OCI-LY3 (cell line): ENCODE data around the gene KIAA0319L.

Experiments
- H2AFZ ChIP-seq: fragments of 200-600, 300-600 bp; shearing (Covaris generic); 2 replicates; pipeline ENCODE4 v1.6.0; 2014; ENCODE audit warnings: antibody characterized with exemption, low read depth, low read length
- H3K27ac ChIP-seq: fragments of 200-600, 300-600 bp; sonication (generic); 2 replicates; pipeline ENCODE4 v1.5.1; 2014; ENCODE audit warnings: mild to moderate bottlenecking, low read length, moderate library complexity, mixed read lengths
- H3K27me3 ChIP-seq: fragments of 200-600, 300-600 bp; sonication (generic); 2 replicates; pipeline ENCODE4 v1.6.1; 2014; ENCODE audit warnings: low read depth, low read length, mixed read lengths
- H3K36me3 ChIP-seq: fragments of 200-600, 300-600 bp; sonication (generic); replicated peaks from 2 replicates; pipeline ENCODE3; 2014; ENCODE audit warnings: low read depth, low read length, mixed read lengths
- H3K4me1 ChIP-seq: fragments of 300-600, 200-600 bp; sonication (generic); 2 replicates; pipeline ENCODE4 v1.6.1; 2014; ENCODE audit warnings: low read length, mixed read lengths
- H3K4me2 ChIP-seq: fragments of 200-600, 300-600 bp; sonication (generic); 2 replicates; pipeline ENCODE4 v1.6.1; 2014; ENCODE audit warnings: low read length, mixed read lengths
- H3K4me3 ChIP-seq: fragments of 300-600, 200-600 bp; sonication (generic); 2 replicates; pipeline ENCODE4 v1.5.1; 2014; ENCODE audit warnings: antibody characterized with exemption, mild to moderate bottlenecking, low read length, moderate library complexity
- H3K79me2 ChIP-seq: fragments of 300-600, 200-600 bp; shearing (Covaris generic); 2 replicates; pipeline ENCODE4 v1.6.1; 2014; ENCODE audit warnings: mild to moderate bottlenecking, low read length, mixed read lengths
- H3K9ac ChIP-seq: fragments of 300-600, 200-600 bp; shearing (Covaris generic); 2 replicates; pipeline ENCODE4 v1.6.0; 2014; ENCODE audit warnings: mild to moderate bottlenecking, low read length, moderate library complexity
- H3K9me3 ChIP-seq: fragments of 200-600, 300-600 bp; shearing (Covaris generic); 2 replicates; pipeline ENCODE4 v1.6.1; 2014; ENCODE audit warnings: low read length, mixed read lengths; ENCODE audit not compliant: insufficient read depth
- H4K20me1 ChIP-seq: fragments of 200-600, 300-600 bp; sonication (generic); 2 replicates; pipeline ENCODE4 v1.6.1; 2016; ENCODE audit warnings: low read length, mixed read lengths; ENCODE audit not compliant: insufficient read depth
- EZH2phosphoT487 ChIP-seq: fragments of 200-600 bp; shearing (Covaris generic); IDR thresholded peaks from 2 replicates; pipeline ENCODE4 v1.6.1; 2018; ENCODE audit warnings: antibody characterized with exemption, mixed run types, low read depth
- TF ChIP-seq, protein P1 (sequence below): fragments of 200-600, 300-600 bp; sonication (generic); IDR thresholded peaks from 2 replicates; pipeline ENCODE4 v1.5.1; 2014; ENCODE audit warnings: antibody characterized with exemption, low read length, low read depth

Gene KIAA0319L

DNA sequence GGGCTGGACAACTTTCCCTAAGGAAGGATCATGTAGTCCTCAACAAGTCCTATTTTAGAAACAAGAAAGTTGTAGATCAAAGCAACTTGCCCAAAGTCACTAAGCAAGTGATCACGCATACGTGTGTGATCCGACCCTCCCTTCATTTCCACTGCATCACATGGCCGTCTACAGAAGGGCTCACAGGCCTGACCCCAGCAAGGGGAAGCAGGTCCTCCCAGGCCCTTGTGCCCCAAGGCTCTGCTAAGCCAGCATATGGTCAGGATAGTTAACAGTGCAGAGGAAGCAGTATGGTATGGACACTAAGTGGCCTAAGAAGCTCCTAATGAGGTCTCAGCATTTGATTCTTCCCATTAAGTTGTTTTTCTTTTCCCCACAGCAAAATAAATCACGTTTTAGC is 40.7 kb upstream of the KIAA0319L start:
- H2AFZ ChIP-seq = no peak overlapping the region
- no peaks in the 10 kb centered on the region for H3K27me3 ChIP-seq
- H3K4me3 ChIP-seq = no peak overlapping the region
- H3K9ac ChIP-seq = no peak overlapping the region
- no peak overlapping the region for H3K27ac ChIP-seq
- peaks cover 2% of the 10 kb centered on the region for H3K36me3 ChIP-seq
- H3K4me1 ChIP-seq = no peaks in the 10 kb centered on the region
- H4K20me1 ChIP-seq = no peaks in the 10 kb centered on the region
- TF ChIP-seq, protein P1, sequence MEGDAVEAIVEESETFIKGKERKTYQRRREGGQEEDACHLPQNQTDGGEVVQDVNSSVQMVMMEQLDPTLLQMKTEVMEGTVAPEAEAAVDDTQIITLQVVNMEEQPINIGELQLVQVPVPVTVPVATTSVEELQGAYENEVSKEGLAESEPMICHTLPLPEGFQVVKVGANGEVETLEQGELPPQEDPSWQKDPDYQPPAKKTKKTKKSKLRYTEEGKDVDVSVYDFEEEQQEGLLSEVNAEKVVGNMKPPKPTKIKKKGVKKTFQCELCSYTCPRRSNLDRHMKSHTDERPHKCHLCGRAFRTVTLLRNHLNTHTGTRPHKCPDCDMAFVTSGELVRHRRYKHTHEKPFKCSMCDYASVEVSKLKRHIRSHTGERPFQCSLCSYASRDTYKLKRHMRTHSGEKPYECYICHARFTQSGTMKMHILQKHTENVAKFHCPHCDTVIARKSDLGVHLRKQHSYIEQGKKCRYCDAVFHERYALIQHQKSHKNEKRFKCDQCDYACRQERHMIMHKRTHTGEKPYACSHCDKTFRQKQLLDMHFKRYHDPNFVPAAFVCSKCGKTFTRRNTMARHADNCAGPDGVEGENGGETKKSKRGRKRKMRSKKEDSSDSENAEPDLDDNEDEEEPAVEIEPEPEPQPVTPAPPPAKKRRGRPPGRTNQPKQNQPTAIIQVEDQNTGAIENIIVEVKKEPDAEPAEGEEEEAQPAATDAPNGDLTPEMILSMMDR = no peak
- no peak for TF ChIP-seq EZH2phosphoT487
- no peaks in the 10 kb centered on the region for H3K79me2 ChIP-seq
- no peak overlapping the region for H3K4me2 ChIP-seq
- H3K9me3 ChIP-seq = no peaks in the 10 kb centered on the region

- H3K9ac ChIP-seq = no peak overlapping the region
- H3K4me2 ChIP-seq = no peak overlapping the region
- no peaks in the 10 kb centered on the region for H3K27me3 ChIP-seq
- no peaks in the 10 kb centered on the region for H3K79me2 ChIP-seq
- H3K4me1 ChIP-seq = no peaks in the 10 kb centered on the region
- no peak overlapping the region for H3K4me3 ChIP-seq
- H3K9me3 ChIP-seq = no peaks in the 10 kb centered on the region
- H3K36me3 ChIP-seq = no peaks in the 10 kb centered on the region
- H2AFZ ChIP-seq = no peak overlapping the region
- H3K27ac ChIP-seq = no peak overlapping the region
- TF ChIP-seq, protein P1 = no peak
- TF ChIP-seq EZH2phosphoT487 = no peak
- no peaks in the 10 kb centered on the region for H4K20me1 ChIP-seq
Observed at GRCh38 chr1:35595684-35596083, 38.5 kb upstream of the KIAA0319L start.

GRCh38 chr1:35594005-35594760 is 37.0 kb upstream of the KIAA0319L start:
- Histone ChIP-seq H3K27me3 (no peaks in the 10 kb centered on the region), H3K9ac (no peak overlapping the region), H2AFZ (no peak overlapping the region), H3K4me3 (no peak overlapping the region), H3K4me1 (no peaks in the 10 kb centered on the region), H3K9me3 (no peaks in the 10 kb centered on the region), H3K36me3 (no peaks in the 10 kb centered on the region), H3K4me2 (no peak overlapping the region), H3K79me2 (no peaks in the 10 kb centered on the region), H4K20me1 (no peaks in the 10 kb centered on the region), H3K27ac (no peak overlapping the region)
- TF ChIP-seq EZH2phosphoT487 = no peak
- TF ChIP-seq, protein P1 = no peak

DNA sequence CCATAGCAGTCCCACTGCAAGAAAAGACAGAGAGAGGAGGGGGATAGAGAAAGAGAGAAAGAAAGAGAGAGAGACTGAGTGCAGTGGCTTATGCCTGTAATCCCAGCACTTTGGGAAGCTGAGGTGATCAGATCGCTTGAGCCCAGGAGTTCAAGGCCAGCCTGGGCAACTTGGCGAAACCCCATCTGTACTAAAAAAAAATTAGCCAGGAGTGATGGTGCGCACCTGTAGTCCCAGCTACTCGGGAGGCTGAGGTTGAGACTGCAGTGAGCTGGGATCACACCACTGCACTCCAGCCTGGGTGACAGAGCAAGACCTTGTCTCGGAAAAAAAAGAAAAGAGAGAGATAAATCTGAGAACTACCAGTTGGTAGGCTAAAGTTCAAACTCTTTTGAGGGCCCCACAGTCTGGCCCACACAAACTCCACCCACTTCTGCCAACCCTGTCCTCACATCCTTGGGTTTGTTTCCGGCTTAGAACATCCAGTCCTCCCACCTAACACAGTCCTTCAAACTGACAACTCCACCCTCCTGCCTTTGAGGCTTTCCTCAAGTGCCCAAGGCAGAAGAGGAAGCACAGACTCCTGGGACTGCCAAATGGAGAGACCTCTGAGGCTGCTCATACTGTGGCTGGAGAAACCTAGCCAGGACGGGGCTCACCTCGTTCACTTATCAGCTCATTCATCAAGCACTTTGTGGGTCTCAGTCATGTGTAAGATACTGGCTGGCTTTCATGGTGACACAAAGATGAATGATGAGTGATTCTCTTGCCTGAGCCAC is 36.0 kb upstream of the KIAA0319L start:
- no peaks in the 10 kb centered on the region for H3K27me3 ChIP-seq
- no peak overlapping the region for H2AFZ ChIP-seq
- no peak overlapping the region for H3K4me2 ChIP-seq
- H3K36me3 ChIP-seq = no peaks in the 10 kb centered on the region
- H4K20me1 ChIP-seq = no peaks in the 10 kb centered on the region
- TF ChIP-seq, protein P1 = no peak
- H3K9me3 ChIP-seq = no peaks in the 10 kb centered on the region
- no peak overlapping the region for H3K27ac ChIP-seq
- no peak overlapping the region for H3K9ac ChIP-seq
- H3K4me1 ChIP-seq = no peaks in the 10 kb centered on the region
- H3K4me3 ChIP-seq = no peak overlapping the region
- no peaks in the 10 kb centered on the region for H3K79me2 ChIP-seq
